ENCODE results near the gene EPHA8.

DNA sequence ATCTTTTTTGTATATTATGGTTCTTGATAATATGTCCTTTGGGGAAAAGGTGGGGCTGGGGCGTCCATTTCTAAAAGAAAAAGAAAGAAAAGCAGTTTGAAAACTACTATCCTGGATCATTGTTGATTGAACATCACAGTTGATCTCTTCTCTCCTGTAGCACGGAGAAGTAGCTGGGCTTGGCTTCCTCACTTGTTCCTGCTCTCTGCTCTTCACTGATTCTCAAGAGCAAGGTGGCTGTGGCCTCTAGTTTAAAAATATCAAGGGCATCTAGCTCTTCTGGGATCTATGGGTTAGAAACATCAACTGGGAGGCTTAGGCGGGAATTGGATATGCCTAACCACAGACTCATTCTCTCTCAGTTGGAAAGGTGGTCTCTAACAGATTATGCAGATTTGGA, 38.1 kb upstream of the EPHA8 start:
- TF ChIP-seq EZH2phosphoT487 (IDR thresholded peaks at IDR 0.05; ENCODE audit: insufficient read depth, low read depth) (no peak), EZH2 (IDR thresholded peaks at IDR 0.05; ENCODE audit: insufficient read depth, poor library complexity, severe bottlenecking) (no peak)

All from GM23248 (cell line).